ENCODE results near the gene EPHB4. TPM values are rescaled to one million over a fixed set of nuclear protein-coding genes. Genes with fewer than 3 reads are reported as not detected.
"Not testable (repeated sequence)": the region's sequence is repeated elsewhere in the genome, so short reads cannot be mapped to it uniquely, and the experiment has no call there.

Gene EPHB4
- total RNA-seq, 2 experiments from 2014 or later = 4.1 to 5.9 TPM

DNA sequence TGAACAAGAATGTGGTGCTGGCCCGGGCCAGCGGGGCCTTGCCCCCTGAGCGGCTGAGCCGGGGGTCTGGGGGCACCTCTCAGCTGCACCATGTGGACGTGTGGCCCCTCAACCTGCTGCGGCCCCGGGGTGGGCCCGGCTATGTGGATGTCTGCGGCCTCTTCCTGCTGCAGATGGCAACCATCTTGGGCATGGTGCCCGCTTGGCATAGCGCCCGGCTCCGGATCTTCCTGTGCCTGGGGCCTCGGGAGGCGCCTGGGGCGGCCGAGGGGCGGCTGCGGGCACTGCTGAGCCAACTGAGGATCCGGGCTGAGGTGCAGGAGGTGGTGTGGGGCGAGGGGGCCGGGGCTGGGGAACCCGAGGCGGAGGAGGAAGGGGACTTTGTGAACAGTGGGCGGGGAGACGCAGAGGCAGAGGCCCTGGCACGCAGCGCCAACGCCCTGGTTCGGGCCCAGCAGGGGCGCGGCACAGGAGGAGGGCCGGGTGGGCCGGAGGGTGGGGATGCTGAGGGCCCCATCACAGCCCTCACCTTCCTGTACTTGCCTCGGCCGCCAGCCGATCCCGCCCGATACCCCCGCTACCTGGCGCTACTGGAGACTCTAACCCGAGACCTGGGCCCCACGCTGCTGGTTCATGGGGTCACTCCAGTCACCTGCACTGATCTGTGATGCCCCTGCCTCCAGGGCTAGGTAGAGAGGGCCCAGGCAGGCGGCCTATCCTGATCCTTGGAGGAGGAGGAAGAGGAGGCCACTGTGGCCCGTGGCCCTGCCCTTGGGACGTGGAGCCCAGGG lies 38.8 kb upstream of the EPHB4 start:
- Mint-ChIP-seq H3K27me3 (no peaks in the 10 kb centered on the region), H3K36me3 (ENCODE audit: low read depth) (peaks cover 16% of the 10 kb centered on the region), H3K27ac (peak overlapping the region; percentile 92), H3K9me3 (ENCODE audit: low read depth) (no peaks in the 10 kb centered on the region), H3K4me3 (peak overlapping the region; percentile 90), H3K4me1 (peaks cover 22% of the 10 kb centered on the region)
- CTCF ChIA-PET = no interaction called here
- DNase-seq = peak; percentile 62
- intact Hi-C loops (cut with DNase I, micrococcal nuclease) = loop anchor here in 1 of 2 experiments (2.0 kb wide), 1 partner anchor 437 kb away; the partner anchor contains the start of genes MEPCE and ZCWPW1
- ATAC-seq = peak; percentile 47
- POLR2A ChIA-PET = interaction anchor here (1.1 kb wide), 1 partner anchor 14 kb away, joined by 3 read pairs; the partner anchor contains the start of gene SLC12A9

DNA sequence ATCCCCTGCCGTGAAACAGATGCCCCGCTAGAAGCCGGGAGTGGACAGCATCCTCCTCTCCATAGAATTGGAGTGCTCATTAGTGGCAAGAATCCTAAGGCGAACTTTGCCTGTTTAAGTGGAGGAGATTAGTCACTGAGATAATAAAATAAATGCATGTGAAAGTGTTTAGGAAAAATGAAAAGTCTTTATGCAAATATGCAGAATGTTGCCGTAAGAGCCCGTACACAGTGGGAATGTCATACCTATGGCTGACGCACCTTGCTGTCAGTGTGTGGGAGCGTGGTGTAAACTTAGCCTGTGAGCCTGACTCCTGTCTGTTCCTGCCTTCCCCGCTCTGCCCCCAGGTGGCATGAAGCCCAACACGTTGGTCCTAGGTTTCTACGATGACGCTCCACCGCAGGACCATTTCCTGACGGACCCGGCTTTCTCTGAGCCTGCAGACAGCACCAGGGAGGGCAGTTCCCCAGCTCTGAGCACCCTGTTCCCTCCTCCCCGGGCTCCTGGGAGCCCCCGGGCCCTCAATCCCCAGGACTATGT lies 38.1 kb upstream of the EPHB4 start:
- no peak overlapping the region for H3K27ac Mint-ChIP-seq
- peaks cover 20% of the 10 kb centered on the region for H3K36me3 Mint-ChIP-seq (ENCODE audit: low read depth)
- POLR2A ChIA-PET = no interaction called here
- DNase-seq (no peak), ATAC-seq (no peak)
- no peaks in the 10 kb centered on the region for H3K27me3 Mint-ChIP-seq
- peaks cover 20% of the 10 kb centered on the region for H3K4me1 Mint-ChIP-seq
- H3K4me3 Mint-ChIP-seq = peak overlapping the region; percentile 90
- intact Hi-C loops (cut with DNase I, micrococcal nuclease) = no loop called here
- H3K9me3 Mint-ChIP-seq (ENCODE audit: low read depth) = no peaks in the 10 kb centered on the region
- CTCF ChIA-PET = interaction anchor here (0.6 to 1.0 kb wide), 2 partner anchors 12 to 247 kb away, joined by 3 read pairs; no protein-coding TSS in a partner anchor

DNA sequence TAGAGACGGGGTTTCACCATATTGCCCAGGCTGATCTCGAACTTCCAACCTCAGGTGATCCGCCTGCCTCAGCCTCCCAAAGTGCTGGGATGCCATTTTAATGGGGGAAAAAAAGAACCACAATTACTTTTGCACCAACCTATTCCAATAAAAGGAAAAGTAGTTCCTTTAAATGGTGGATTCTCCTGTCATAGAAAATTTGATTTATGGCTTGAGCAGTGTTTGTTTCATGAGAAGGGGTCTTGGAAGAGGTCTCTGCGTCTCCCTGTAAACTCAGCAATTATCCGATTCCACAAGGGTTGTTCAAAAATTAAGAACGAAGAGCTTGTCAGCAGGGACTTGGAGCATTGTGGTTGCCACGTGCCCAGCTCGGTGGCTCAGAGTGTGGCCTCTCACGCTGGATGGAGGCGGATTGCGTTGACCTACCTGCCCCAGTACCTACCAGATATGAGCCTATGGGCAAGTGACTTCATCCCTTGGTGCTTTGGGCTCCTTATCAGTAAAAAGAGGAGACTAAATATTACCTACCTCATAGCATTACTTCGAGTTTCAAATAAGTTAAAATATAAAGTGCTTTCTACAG lies 37.0 kb upstream of the EPHB4 start:
- intact Hi-C loops (cut with DNase I, micrococcal nuclease) = no loop called here
- no peak overlapping the region for H3K27ac Mint-ChIP-seq
- no peaks in the 10 kb centered on the region for H3K9me3 Mint-ChIP-seq (ENCODE audit: low read depth)
- H3K36me3 Mint-ChIP-seq (ENCODE audit: low read depth) = peaks cover 24% of the 10 kb centered on the region
- ATAC-seq (no peak), DNase-seq (no peak)
- H3K27me3 Mint-ChIP-seq = no peaks in the 10 kb centered on the region
- CTCF ChIA-PET = interaction anchor here (0.8 to 1.0 kb wide), 2 partner anchors 11 to 14 kb away, joined by 3 read pairs; no protein-coding TSS in a partner anchor
- POLR2A ChIA-PET = no interaction called here
- peaks cover 19% of the 10 kb centered on the region for H3K4me1 Mint-ChIP-seq
- H3K4me3 Mint-ChIP-seq = no peak overlapping the region

DNA sequence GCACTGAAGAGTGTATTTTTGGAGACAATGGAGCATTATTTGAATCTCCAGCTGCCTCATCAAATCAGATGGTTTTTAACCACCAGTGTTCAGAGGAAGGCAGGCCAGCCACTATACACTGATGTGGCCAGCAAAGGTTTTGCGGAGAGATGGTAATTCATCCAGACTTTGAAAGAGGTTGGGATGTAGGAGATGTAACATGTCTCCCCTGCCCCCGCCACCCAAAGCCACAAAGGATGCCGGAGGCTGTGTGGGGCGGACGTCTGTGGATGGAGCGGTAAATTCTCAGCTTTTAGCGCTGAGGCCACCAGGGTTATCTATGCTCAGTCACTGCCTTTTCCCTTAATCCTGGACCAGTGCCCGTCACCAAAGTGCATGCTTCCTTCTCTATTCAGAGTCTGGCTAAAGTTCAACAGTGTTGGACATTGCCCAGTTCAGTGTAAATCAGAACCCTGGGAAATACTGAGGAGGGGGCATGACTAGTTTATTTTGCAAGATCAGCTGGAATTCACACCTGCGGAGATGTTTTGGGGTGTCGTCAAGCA lies 36.2 kb upstream of the EPHB4 start:
- Mint-ChIP-seq H3K4me3 (no peak overlapping the region), H3K27ac (no peak overlapping the region), H3K36me3 (ENCODE audit: low read depth) (peaks cover 28% of the 10 kb centered on the region), H3K9me3 (ENCODE audit: low read depth) (no peaks in the 10 kb centered on the region), H3K4me1 (peaks cover 19% of the 10 kb centered on the region), H3K27me3 (no peaks in the 10 kb centered on the region)
- CTCF ChIA-PET = interaction anchor here (0.8 kb wide), 1 partner anchor 13 kb away, joined by 3 read pairs; no protein-coding TSS in a partner anchor
- POLR2A ChIA-PET = no interaction called here
- intact Hi-C loops (cut with DNase I, micrococcal nuclease) = no loop called here
- DNase-seq = no peak
- ATAC-seq = no peak

DNA sequence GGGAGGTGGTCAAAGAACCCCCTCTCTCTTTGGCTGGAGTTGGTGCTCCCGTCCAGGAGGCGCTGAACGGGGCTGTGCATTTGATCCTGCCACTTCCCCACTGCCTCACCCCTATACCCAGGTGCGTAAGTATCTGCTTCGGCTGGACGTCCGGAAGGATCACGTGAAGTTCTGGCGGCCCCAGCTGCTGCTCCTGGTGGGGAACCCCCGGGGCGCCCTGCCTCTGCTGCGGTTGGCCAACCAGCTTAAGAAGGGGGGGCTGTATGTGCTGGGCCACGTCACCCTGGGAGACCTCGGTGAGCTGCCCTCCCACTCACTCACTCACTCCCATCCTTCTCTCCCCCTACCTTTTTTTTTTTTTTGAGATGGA lies 34.3 kb upstream of the EPHB4 start:
- DNase-seq (no peak), ATAC-seq (no peak)
- no peaks in the 10 kb centered on the region for H3K27me3 Mint-ChIP-seq
- peaks cover 7% of the 10 kb centered on the region for H3K4me1 Mint-ChIP-seq
- no peak overlapping the region for H3K27ac Mint-ChIP-seq
- intact Hi-C loops (cut with DNase I, micrococcal nuclease) = no loop called here
- no peaks in the 10 kb centered on the region for H3K9me3 Mint-ChIP-seq (ENCODE audit: low read depth)
- POLR2A ChIA-PET = no interaction called here
- CTCF ChIA-PET = interaction anchor here (0.6 kb wide), 1 partner anchor 60 kb away, joined by 3 read pairs; no protein-coding TSS in a partner anchor
- peaks cover 26% of the 10 kb centered on the region for H3K36me3 Mint-ChIP-seq (ENCODE audit: low read depth)
- H3K4me3 Mint-ChIP-seq = no peak overlapping the region

DNA sequence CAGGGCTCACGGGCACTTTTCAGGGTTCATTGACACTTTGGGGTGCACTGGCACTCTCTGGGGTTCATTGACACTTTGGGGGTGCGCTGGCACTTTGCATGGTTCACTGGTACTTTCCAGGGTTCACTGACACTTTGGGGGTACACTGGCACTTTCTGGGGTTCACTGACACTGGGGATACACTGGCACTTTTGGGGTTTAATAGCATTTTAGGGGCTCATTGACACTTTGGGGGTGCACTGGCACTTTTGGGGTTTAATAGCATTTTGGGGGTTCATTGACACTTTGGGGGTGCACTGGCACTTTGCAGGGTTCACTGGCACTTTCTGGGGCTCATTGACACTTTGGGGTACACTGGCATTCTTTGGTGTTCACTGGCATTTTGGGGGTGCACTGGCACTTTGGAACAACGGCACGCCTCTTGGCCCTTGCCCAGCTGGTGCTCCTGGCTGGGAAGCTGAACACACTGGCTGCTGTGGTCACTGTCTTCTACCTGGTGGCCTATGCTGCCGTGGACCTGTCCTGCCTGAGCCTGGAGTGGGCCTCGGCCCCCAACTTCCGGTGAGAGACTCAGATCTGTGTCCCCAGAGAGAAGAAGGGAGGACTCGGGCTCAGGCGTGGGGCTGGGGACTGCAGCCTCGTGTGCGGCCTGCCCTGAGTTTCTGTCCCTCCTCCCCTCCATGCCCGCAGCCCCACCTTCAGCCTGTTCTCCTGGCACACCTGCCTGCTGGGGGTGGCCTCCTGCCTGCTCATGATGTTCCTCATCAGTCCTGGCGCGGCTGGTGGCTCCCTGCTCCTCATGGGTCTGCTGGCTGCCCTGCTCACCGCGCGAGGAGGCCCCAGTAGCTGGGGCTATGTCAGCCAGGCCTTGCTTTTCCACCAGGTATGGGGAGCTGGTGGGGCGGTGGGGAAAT lies 33.6 kb upstream of the EPHB4 start:
- POLR2A ChIA-PET = no interaction called here
- no peaks in the 10 kb centered on the region for H3K27me3 Mint-ChIP-seq
- no peak overlapping the region for H3K27ac Mint-ChIP-seq
- peaks cover 26% of the 10 kb centered on the region for H3K36me3 Mint-ChIP-seq (ENCODE audit: low read depth)
- no peak for ATAC-seq
- no peak for DNase-seq
- no peak overlapping the region for H3K4me3 Mint-ChIP-seq
- no peaks in the 10 kb centered on the region for H3K9me3 Mint-ChIP-seq (ENCODE audit: low read depth)
- peaks cover 5% of the 10 kb centered on the region for H3K4me1 Mint-ChIP-seq
- intact Hi-C loops (cut with DNase I, micrococcal nuclease) = no loop called here
- CTCF ChIA-PET = no interaction called here

DNA sequence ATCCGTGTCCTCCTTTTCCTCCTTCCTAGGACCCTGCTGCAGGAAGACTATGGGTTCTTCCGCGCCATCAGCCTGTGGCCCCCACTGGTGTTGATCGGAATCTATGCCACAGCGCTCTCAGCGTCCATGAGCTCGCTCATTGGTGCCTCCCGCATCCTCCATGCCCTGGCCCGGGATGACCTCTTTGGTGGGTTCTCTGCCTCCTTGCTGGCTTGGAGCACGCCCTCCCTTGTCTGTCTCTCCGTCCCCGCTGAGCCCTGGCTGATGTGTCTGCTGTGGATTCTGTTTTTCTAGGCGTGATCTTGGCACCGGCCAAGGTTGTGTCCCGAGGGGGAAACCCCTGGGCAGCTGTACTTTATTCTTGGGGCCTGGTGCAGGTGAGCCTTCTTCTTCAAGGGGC lies 32.5 kb upstream of the EPHB4 start:
- H3K4me1 Mint-ChIP-seq = no peaks in the 10 kb centered on the region
- peaks cover 26% of the 10 kb centered on the region for H3K36me3 Mint-ChIP-seq (ENCODE audit: low read depth)
- H3K4me3 Mint-ChIP-seq = no peak overlapping the region
- ChIA-PET CTCF (no interaction called here), POLR2A (no interaction called here)
- ATAC-seq (no peak), DNase-seq (no peak)
- intact Hi-C loops (cut with DNase I, micrococcal nuclease) = no loop called here
- no peak overlapping the region for H3K27ac Mint-ChIP-seq
- H3K27me3 Mint-ChIP-seq = no peaks in the 10 kb centered on the region
- H3K9me3 Mint-ChIP-seq (ENCODE audit: low read depth) = no peaks in the 10 kb centered on the region

DNA sequence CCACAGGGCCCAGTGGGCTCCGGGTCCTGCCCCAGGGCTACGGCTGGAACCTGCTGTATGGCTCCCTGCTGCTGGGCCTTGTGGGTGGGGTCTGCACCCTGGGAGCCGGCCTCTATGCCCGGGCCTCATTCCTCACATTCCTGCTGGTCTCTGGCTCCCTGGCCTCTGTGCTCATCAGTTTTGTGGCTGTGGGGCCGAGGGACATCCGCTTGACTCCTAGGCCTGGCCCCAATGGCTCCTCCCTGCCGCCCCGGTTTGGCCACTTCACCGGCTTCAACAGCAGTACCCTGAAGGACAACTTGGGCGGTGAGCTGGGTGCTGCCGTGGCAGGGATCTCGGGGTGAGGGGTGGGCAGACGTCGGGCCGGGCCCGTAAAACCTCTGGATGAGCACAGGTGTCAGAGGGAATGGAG lies 29.6 kb upstream of the EPHB4 start:
- no peak overlapping the region for H3K4me3 Mint-ChIP-seq
- no peaks in the 10 kb centered on the region for H3K27me3 Mint-ChIP-seq
- ChIA-PET CTCF (interaction anchor here (0.6 to 1.1 kb wide), 3 partner anchors 20 to 142 kb away, joined by 4 to 5 read pairs (median 4); no protein-coding TSS in a partner anchor), POLR2A (no interaction called here)
- DNase-seq (no peak), ATAC-seq (no peak)
- H3K9me3 Mint-ChIP-seq (ENCODE audit: low read depth) = no peaks in the 10 kb centered on the region
- peaks cover 6% of the 10 kb centered on the region for H3K4me1 Mint-ChIP-seq
- peaks cover 18% of the 10 kb centered on the region for H3K36me3 Mint-ChIP-seq (ENCODE audit: low read depth)
- H3K27ac Mint-ChIP-seq = no peak overlapping the region
- intact Hi-C loops (cut with DNase I, micrococcal nuclease) = no loop called here

DNA sequence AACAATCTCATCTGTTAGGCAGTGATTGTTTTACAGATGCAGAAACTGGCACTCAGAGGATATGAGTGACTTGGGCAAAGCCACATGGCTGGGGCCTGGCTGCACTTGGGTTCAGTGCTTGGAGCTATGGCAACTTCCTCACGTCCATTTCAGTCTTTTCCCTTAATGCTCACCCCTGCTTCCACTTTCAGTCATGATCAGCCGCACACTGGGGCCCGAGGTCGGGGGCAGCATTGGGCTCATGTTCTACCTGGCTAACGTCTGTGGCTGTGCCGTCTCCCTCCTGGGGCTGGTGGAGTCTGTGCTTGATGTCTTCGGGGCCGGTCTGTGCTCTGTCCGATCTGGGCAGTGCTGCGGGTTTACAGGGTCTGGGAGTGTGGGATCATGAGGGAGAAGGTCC lies 28.2 kb upstream of the EPHB4 start:
- Mint-ChIP-seq H3K4me3 (no peak overlapping the region), H3K27me3 (no peaks in the 10 kb centered on the region), H3K4me1 (peaks cover 11% of the 10 kb centered on the region), H3K9me3 (ENCODE audit: low read depth) (no peaks in the 10 kb centered on the region), H3K27ac (no peak overlapping the region), H3K36me3 (ENCODE audit: low read depth) (peaks cover 13% of the 10 kb centered on the region)
- DNase-seq = no peak
- intact Hi-C loops (cut with DNase I, micrococcal nuclease) = no loop called here
- no peak for ATAC-seq
- POLR2A ChIA-PET = no interaction called here
- CTCF ChIA-PET = interaction anchor here (0.6 to 0.9 kb wide), 2 partner anchors 56 to 188 kb away, joined by 3 to 4 read pairs; no protein-coding TSS in a partner anchor

DNA sequence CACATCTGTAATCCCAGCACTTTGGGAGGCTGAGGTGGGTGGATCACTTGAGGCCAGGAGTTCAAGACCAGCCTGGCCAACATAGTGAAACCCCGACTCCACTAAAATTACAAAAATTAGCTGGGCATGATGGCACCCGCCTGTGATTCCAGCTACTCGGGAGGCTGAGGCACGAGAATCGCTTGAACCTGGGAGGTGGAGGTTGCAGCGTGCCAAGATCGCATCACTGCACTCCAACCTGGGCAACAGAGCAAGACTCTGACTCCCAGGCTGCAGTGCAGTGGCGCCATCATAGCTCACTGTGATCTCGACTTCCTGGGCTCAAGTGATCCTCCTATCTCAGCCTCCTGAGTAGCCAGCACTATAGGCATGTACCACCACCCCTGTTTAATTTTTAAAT lies 27.6 kb upstream of the EPHB4 start:
- H3K27ac Mint-ChIP-seq; H3K4me3 Mint-ChIP-seq; CTCF ChIA-PET; POLR2A ChIA-PET; DNase-seq; ATAC-seq; H3K36me3 Mint-ChIP-seq (ENCODE audit: low read depth); H3K9me3 Mint-ChIP-seq (ENCODE audit: low read depth); H3K27me3 Mint-ChIP-seq: not testable (repeated sequence)
- peaks cover 11% of the 10 kb centered on the region for H3K4me1 Mint-ChIP-seq
- intact Hi-C loops (cut with DNase I, micrococcal nuclease) = loop anchor here in 1 of 2 experiments (5.0 kb wide), 1 partner anchor 293 kb away; no protein-coding TSS in a partner anchor

Measured in activated CD4-positive, alpha-beta T cell treated with anti-CD3 and anti-CD28 coated beads for 36 hours (primary cell).